Epithelial cell of proximal tubule (primary cell): Measurements from ENCODE around the gene PLCG1. TPM values are rescaled to one million over a fixed set of nuclear protein-coding genes. Genes with fewer than 3 reads are reported as not detected.
"Not testable (repeated sequence)": the region's sequence is repeated elsewhere in the genome, so short reads cannot be mapped to it uniquely, and the experiment has no call there.

ENCODE experiments used
- DNase-seq: peaks from one replicate; pipeline ENCODE4 v3.0.0-alpha.2; 2011; ENCODE audit warnings: low read depth
- H3K4me3 ChIP-seq: 2 replicates; pipeline ENCODE4 v1.5.1; 2011; ENCODE audit warnings: low read depth, mild to moderate bottlenecking, low read length
- CTCF ChIP-seq: conservative IDR thresholded peaks from 2 replicates; pipeline ENCODE4 v1.5.1; 2012; ENCODE audit warnings: low read depth, mild to moderate bottlenecking, low read length
- total RNA-seq: library from RNA; depleted of rRNA; stranded (reverse); fragments of >200 nt; gene quantifications from 2 replicates; pipeline ENCODE4 v1.2.3, GENCODE V29; 2015

The PLCG1 gene
- total RNA-seq, 1 donor from 2014 or later, result 87.5 TPM

- no peak for DNase-seq
- no peak overlapping the region for H3K4me3 ChIP-seq
- no peak for TF ChIP-seq CTCF
Observed at GRCh38 chr20:41116282-41116956, 20.9 kb upstream of the PLCG1 start.

GRCh38 chr20:41118159-41118558 lies 19.2 kb upstream of the PLCG1 start:
- H3K4me3 ChIP-seq, result not testable (repeated sequence)

GRCh38 chr20:41118632-41119031 lies 18.7 kb upstream of the PLCG1 start:
- no peak overlapping the region for H3K4me3 ChIP-seq
- no peak for DNase-seq
- no peak for TF ChIP-seq CTCF

More at GRCh38 chr20:41118159-41118558, 19.2 kb upstream of the PLCG1 start:
- not testable (repeated sequence) for DNase-seq

GRCh38 chr20:41119614-41120561 lies 17.5 kb upstream of the PLCG1 start:
- no peak for DNase-seq
- no peak for TF ChIP-seq CTCF
- H3K4me3 ChIP-seq, result no peak overlapping the region

- H3K4me3 ChIP-seq, result no peak overlapping the region
- no peak for TF ChIP-seq CTCF
- no peak for DNase-seq
Observed at GRCh38 chr20:41121399-41121798, 15.9 kb upstream of the PLCG1 start.

- H3K4me3 ChIP-seq, result no peak overlapping the region
Observed at GRCh38 chr20:41123631-41124030, 13.7 kb upstream of the PLCG1 start.

More at GRCh38 chr20:41123631-41124030, 13.7 kb upstream of the PLCG1 start:
- no peak for TF ChIP-seq CTCF
- no peak for DNase-seq
